GM21717 (cell line): Measurements from ENCODE around the gene NUDT8.
A peak's percentile ranks its signal among the peaks of the same experiment; 100 is the strongest.
"Not testable (repeated sequence)": the region's sequence is repeated elsewhere in the genome, so short reads cannot be mapped to it uniquely, and the experiment has no call there.

Source experiments
- ATAC-seq: cut with Tn5 transposase; IDR thresholded peaks from one replicate; pipeline ENCODE4 v1.9.1; 2021; ENCODE audit warnings: mild to moderate bottlenecking, moderate library complexity; ENCODE audit not compliant: unreplicated experiment

Gene NUDT8

DNA sequence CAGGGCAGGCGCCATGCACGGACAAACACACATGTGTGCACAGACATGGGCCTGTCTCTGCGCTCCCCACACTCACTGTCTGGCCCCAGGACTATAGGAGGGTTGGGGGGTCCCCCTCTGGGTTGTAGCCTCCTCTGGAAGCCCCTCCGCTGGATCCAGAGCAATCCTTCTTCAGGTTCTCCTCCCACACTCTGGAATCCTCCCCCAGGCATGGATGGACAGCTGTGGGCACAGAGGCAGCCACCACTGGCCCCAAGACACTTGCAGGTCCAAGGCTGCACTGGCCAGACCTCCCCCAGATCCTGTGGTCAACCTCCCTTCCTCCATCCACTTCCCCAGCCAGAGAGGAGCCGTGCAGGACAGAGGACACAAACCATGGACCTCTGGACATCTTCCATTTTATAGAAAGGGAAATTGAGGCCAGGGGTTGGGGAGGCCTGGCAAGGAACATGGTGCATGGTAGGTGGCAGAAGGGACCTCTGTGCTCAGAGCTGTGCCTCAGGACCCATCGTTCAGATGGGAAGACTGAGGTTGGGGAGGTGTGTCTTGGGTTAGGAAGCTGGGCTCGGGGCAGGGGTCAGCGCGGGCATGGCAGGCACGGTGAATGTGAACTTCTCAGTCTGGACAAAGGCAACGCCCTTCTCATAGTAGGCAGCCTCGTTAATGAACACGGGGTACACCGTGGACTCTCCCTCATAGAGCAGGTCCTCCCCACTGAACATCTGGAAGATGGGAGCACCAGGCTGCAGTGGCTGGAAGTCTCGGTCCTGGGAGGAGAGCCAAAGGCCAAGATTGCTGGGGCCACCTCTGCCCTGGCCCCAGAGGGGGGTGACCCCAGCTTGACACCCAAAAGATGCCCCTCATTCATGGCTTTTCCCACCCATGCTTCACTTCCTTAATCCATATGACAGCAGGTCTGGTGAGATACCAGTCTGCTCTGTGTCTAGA, 12.7 kb upstream of the NUDT8 start:
- no peak for ATAC-seq

DNA sequence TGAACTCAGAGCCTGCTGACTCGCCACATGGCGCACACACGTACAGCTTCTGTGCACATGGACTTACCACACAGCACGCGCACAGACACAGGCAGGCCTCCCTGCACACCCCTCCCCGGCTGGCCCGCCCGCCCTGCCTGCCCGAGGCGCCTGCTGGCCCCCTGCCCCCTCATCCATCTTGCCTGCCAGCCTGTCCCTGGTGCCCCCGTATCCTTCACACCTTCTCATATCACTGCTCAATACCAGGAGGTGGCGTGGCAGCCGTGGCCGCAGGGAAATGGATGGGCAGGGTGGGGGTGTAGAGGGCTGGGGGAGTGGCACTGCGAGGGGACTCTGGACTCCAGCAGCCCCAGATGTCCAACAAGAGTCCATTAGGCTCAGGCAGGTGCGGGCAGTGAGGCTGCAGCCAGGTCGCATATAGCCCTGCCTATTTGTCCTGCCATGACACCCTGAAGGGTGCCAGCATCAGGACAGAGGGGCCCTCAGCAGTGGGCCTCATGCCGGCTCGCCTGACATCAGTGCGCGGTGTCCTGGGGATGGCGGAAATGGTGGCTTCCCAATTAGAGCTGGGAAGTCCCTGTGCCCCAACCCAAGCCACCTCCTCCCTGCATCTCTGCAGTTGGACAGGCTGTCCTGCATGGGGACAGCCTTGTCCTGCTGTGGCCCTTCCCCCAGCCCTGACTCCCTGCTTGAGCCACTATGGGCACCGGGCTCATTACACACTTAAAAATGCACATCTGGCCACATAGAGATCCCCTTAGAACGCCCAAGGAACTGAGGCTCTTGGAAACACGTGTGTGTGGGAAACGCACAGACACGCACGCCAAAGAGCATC, 11.8 kb upstream of the NUDT8 start:
- ATAC-seq: no peak

DNA sequence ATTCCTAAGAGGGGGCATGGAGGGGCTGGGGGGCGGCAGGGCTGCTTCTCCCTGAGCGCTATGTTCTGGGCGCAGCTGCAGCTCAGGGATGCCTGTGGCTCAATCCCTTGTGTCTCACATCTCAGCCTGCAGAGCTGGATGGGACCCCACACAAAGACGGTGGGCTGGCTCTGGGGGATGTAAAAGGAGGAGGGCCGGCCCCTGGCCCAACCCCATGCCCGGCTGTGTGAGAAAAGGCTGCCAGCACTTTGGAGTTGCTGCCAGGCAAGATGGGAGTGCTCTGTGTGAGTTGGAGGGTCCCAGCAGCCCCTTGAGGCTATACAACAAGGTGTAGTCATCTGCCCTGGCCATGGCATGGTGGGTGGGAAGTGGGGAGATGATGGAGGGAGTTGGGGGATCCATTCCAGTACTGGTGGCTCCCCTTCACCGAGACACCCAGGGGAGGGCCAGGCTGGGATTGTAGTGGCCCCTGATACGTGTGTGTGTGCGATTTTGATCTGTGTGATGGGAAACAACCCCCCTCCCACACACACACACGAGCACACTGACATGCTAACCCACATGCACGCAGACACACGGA, 11.1 kb upstream of the NUDT8 start:
- ATAC-seq: no peak

DNA sequence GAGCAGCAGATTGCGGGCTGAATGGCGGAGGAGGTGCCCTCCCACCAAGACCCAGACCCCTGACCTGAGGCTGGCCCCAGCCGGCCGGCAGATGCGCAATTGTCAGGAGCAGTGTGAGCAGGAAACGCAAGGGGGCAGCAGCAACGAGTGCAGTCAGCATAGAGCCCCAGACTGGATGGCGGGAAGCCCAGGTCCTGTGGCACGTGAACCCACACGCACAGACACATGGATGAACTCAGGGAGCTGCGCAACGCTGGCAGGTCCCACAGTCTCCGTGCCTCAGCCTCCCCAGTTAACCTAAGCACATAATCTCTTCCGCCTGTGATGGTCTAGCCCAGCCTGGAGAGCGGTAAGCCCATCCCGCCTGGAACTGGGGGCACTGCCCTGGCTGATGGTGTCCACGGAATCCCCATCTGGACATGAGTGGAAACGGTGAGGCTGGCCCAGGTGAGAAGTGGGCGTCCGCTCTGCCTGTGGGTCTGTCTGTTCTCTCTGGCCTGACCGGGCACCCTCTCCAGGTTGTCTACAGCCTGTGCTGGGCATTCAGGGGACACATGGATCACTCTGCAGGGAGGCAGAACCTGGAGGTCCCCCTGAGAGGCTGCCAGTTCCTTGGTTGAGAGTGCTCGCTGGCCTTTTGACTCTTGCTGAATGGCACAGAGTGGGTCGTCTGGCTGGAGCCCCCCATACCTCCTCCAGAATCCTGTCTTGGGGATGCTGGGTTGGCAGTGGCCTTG, 10.5 kb upstream of the NUDT8 start:
- ATAC-seq: no peak

DNA sequence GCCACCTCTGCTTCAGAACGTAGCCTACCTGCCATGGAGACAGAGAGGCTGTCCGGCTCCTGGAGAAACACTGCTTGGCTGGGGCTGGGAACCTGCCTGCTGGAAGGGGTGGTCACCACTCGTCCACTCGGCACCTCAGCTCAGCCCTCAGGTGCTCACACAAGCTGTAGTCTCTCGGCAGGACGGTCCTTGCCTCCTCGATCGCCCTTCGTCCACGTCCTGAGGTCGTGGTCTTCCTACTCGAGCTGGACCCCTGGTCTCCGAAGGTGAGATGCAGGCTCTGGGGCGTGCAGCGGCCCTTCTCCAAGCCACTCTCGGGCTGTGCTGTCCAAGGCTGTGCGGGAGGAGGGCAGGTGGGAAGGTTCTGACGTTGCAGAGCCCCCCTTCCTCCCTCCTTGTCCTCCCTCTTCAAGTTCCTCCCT, 9.7 kb upstream of the NUDT8 start, which contains the start of gene TBX10:
Gene TBX10, minus strand, starts transcription at position 326 of the 422 bp plus-strand sequence. Its CDS starts 291 bp downstream, at position 35.
- ATAC-seq: no peak

DNA sequence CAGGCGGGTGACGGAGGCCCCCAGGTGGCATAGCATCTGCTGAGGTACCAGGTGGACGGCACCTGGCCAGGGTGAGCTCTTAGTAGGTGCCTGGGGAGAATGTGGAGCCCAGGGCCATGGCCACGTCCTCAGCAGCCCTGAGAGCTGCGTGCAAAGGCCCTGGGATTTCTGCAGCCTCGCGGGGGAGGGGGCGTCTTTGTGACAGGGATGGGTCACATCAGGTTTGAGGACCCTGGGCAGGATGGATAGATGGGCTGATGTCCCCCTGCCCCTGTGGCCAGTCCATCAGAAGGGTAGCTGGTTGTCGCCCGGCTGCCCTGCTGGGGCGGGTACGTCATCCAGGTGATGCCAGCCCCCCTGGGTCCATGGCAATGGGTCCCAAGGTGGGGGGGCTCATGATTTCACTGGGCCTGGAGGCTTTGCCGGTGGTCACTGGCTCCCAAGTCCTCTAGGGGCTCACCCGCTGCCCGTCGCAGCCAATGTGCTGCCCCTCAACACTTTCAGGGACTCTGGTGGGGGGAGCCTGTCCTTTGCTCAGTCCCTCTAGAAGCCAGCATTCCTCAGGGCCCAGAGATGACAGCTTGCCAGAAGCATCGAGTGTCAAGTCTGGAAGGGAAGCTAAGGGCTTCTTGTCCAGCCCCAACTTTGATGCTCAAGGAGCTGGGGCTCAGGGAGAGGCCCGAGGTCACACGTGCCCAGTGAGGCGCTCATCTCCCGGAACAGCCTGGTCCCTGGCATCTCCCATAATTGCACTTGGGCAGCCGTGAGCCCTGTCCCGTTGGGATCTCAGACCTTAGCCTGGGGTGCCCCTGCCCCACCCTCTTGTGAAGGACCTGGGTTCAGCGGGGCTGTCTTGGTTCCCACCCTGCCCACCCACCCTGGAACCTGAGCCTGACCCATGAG, 9.0 kb upstream of the NUDT8 start:
- no peak for ATAC-seq

DNA sequence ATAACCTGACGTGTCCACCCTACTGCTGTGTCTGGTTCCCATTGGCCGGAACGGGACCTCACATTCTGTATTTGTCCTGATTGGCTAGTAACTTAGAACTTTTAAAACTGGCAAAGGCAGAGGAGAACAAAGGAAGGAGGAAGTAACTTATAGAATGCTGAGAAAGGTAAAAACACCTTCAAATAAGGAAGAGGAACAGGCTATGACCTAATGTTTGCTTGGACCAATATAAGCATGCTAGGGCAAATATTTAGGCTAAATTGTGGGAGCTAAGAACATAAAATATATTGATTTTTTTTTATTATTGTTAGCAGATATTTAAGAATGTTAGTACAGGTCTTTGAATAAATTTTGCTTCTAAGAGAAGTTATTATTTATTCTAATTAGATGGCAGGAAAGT, 7.7 kb upstream of the NUDT8 start:
- ATAC-seq: not testable (repeated sequence)

DNA sequence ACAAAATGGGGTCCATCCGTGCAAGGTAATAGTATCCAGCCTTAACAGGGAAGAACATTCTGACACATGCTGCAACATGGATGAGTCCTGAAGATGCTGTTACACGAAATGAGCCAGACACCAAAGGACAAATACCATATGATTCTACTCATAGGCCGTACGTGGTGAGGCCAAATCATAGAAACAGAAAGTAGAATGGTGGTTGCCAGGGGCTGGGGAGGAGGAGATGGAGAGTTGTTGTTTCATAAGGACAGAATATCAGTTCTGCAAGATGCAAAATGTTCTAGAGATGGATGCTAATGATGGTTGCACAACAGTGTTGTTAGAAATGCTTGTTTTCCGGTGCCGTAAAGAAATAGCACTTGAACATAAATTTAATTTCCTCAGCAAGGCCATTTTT, 7.2 kb upstream of the NUDT8 start:
- no peak for ATAC-seq

DNA sequence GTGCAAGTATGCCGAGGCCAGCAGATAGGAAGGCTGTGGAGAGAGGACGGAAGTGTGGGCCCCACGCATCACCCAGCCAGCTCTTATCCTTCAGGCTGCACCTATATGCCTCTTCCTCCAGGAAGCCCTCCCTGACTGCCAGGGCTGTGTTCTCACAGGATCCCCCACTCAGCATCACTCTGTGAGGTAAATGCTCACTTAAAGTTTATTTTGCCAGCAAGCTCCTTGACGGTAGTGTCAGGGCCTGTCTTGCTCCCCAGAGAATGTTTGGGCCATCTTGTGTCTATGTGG, 5.4 kb upstream of the NUDT8 start:
- ATAC-seq: no peak

DNA sequence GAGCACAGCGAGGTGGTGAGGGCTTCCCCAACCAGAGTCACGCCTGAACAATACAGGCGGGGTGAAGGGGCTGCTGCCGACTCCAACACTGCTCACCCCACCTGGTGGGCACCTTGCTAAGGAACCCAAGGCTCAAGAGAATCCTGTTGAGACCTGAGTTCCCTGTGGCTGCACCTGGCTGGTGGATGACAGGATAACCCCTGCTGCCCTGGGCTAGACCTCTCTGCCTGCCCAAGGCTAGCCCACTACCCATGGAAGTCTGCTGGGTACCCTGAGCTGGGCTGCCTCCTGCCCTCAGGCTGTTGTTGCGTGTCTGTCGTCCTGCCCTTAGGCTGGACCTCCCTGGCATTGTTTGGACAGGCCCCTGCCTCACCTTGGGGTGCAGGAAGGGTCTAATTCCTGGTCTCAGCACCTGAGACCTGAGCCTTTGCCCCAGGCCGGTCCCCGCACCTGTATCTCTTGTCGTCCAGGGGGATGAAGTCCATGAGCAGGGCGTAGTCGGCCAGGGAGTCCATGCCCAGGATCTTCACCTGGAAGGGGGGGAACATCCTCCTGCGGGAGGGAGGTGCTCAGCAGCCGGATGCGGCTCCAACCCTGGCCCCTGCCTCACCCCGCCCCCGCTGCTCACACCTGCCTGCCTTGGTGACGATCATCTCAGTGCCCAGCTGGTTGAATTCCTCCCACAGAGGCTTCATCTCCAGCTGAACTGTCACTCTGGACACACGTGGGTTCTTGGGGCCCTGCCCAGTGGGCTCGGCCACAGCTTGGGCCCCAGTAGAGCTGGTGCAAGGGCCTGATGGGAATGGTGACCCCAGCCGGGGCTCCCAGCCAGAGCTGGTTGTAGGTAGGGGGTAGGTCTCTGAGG, 4.9 kb upstream of the NUDT8 start:
- no peak for ATAC-seq

DNA sequence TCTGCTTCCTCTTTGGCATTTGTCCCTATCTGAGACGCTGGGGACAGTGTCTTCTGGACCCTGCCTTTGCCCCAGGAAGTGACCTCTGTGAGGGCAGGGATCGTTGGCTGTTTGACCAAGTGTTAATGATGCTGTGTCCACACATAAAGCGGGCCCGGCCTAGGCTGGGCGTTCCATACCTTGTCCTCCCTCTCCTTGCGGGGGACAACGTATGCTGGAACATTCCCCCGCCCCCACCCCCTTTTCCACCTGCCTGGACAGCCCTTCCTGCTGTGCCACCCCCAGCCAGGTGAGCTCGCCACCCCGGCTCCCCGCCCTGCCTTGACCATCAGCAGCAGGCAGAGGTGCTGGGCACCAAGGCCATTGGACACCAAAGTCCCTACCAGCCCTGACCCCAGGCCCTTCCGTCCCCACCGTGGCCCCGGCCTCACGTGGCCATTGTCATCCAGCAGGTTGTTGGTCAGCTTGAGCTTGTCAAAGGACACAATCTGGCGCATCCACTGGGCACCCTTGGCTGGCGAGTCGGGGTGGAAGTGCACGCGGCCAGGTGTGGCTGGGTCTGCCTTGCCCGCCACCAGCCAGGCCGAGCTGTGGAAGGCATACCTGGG, 4.1 kb upstream of the NUDT8 start:
- ATAC-seq: no peak

DNA sequence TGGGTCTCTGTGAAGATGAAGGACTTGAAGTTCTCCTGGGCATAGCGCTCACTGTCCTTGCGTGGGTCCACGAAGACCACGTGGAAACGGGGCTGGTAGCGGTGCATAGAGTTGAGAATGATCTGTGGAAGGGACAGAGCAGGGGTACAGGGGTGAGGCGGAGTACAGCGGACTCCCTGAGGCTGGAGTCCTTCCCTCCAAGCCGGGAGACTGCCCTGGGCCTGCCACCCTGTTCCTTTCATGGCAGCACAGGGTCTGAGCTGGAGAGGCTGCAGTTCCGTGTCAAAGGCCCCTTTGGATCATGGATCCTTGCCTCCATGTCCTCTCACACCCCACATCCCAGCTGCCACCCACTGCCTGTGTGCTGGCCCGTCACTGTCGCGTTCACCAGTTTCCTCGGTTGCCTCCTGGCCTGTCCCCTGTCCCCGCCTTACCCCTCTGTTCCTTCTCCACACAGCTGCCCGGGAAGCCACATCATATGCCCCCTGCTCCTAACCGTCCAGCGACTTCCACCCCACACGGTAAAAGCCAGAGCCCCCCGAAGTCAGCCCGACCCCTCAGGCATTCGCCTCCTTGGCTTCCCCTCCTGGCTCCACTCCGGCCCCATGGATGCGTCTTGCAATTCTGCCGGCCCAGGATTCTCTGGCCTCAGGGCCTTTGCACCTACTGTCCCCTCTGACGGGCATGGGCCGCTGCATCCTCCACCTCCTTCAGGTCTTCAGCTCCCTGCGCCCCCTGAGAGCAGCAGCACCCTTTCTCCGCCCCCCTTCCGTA, 3.4 kb upstream of the NUDT8 start:
- ATAC-seq: no peak

DNA sequence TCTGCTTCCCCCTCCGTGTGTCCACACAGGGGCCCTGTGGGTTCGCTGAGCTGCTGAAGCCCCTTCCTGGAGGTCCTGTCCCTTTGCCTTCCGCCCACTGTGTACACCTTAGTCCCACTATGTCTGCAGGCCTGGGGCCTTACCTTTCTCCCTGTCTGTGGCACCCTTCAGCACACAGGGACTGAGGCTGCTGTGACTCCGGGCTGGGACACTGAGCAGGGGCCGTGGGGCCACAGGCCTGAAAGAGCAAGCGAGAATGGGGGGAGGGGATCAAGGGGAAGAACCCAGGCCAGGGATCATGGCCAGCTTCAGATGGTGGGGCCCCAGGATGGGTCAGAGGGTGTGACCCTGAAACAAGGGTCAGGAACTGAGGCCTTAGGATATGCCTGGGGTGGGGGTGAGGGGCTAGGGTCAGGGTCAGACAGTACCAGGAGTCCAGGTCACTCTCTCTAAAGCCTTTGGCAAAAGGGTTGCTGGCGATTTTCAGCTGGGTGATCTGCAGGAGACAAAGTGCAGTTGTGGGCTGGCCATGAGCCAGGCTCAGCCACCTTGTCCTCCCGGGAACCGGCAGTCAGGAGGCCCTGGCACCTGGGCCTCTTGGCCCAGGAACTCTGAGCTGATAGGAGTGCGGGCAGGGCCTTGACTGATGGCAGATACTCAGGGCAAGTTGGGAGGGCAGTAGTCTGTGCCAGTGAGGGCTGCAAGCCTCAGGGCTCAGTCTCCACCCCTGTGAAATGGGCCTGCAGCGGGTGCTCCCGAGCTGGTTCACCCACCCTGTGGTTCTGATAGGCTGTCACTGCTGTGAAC, 2.6 kb upstream of the NUDT8 start:
- ATAC-seq: no peak

DNA sequence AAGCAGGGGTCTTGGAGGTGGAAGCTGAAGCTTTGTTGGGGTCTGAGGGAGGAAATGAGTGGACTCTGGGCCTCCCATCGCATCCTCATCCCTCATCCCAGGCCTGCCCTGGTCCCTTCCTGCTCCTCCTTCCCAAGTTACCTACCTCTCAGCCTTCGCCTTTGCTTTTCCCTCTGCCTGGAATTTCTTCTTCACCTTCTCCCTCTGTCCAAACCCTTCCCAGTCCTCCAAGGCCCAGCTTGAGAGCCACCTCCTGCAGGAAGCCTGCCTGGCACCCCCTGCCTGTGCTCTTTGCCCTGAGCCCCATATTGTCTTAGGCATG, 2.1 kb upstream of the NUDT8 start:
- ATAC-seq: no peak

DNA sequence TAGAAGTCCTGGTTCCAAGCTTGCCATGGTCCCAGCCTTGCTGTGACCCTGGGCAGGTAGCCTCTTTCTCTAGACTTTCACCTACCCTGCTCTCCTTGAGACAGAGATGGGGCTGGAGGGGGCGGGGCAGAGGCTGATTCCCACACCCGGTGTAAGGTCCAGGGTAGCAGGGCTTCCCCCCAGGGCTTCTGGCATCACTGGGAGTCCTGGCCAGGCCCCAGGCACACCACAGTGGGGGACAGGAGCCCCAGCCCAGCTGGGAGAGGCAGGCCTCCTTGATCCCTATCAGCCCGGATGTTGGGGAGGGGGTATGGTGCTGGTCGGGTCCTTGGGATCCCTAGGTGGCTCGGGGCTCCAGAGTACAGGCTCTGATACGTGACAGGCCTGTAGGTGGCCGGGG, 1.7 kb upstream of the NUDT8 start:
- no peak for ATAC-seq

DNA sequence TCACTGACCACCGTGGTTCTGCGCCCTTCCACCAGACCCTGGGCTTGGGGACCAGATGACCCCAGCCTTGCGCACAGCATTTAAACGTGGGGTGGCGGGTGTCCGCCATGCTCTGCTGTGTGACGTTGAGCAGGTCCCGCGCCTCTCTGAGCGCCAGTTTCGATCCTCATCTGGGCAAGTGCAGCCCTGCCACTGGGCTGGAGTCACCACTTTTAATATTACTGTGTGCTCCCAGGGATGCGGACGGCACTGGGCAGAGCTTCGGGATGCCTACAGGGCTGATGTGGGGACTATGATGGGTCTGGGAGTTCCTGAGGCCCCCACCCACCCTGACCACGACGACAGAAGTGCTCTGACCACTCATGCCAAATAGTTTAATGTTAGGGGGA, 1.2 kb upstream of the NUDT8 start:
- ATAC-seq: no peak

DNA sequence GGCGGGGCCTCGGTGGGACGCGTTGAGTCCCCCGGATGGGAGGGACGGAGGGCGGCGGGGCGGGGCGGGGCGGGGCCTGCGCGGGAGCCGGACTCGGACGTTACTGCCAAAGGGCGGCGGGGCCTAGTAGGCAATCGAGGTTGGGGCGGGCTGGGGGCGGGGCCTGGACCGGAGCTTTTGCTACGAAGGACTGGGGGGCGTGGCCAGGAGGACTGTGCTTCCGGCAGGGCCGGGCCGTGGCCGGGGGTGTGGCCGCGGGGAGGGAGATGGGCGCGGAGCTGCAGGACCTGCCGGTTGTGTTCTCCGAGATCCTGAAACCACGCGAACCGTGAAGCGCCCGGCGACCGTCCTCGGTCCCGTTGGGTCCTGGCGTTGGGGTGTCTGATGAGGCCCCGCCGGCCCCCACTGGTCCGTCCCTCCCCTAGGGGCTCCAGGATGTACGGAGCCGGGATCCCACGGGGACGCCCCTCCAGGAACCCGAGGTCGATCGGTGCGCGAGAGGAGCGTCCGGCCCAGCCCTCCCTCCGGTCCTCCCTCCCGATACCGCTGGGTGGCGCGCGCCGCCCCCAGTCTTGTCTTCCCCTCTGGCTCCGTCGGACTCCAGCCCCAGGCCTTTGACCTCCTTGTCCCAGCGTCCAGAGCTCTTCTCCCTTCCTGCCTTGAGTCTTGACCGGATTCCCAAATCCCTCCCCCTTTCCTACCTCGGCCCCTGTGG, 648 bp upstream of the NUDT8 start:
- ATAC-seq: peak; percentile 45
